Fibroblast of villous mesenchyme (primary cell): ENCODE measurements around the gene CLUH. TPM values are rescaled to one million over a fixed set of nuclear protein-coding genes. Genes with fewer than 3 reads are reported as not detected.

Experiments used
- DNase-seq: peaks from one replicate; pipeline ENCODE4 v3.0.0-alpha.2; 2010; ENCODE audit warnings: low read depth
- H3K4me3 ChIP-seq: 2 replicates; pipeline ENCODE4 v1.5.1; 2011; ENCODE audit warnings: low read depth, mild to moderate bottlenecking, low read length
- CTCF ChIP-seq: IDR thresholded peaks from 2 replicates; pipeline ENCODE4 v1.5.1; 2012; ENCODE audit warnings: low read depth, mild to moderate bottlenecking, low read length; ENCODE audit not compliant: insufficient read depth
- total RNA-seq: library from RNA; depleted of rRNA; stranded (reverse); fragments of >200 nt; gene quantifications from 2 replicates; pipeline ENCODE4 v1.2.3, GENCODE V29; 2012

CLUH gene
- total RNA-seq, 1 donor: 42.7 TPM

DNA sequence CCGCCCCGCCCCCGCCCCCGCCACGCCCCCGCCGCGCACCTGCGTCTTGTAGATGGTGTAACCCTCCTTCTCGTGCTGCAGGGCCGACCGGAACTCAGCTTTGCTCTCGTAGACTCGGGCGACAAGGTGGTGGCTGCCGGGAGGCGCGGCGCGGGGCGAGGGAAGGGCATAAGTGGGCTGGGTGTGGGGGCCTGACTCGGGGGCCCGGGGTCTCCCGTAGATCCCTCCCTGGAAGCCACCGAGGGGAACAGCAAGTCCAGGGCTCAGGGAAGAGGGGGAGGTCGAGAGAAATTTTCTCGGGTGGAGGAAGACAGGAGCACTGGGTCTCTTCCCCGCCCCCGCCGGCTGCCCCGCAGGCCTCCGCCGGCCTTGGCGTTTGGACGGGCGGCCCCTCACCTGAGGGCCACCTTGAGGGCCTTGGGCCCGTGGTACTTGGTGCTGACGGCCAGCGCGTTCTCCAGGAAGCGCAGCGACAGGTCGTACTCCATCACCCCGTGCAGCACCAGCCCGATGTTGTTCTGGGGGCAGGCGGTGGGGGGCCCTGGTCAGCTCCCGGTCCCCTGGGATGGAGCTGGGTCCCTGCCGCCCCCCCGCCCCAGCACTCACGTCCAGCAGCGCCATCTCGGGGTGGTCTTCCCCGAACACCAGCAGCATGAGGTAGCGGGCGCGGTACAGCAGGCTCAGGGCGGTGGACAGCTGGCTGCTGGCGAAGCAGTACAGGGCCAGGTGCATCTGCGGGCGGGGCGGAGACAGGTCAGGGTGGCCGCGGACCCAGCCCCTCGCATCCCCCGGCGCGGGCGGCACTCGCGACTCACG lies 19.4 kb downstream of the CLUH start:
- DNase-seq: no peak
- no peak overlapping the region for H3K4me3 ChIP-seq
- no peak for TF ChIP-seq CTCF

GRCh38 chr17:2691069-2691871 lies 20.3 kb downstream of the CLUH start:
- no peak overlapping the region for H3K4me3 ChIP-seq
- no peak for TF ChIP-seq CTCF
- DNase-seq: no peak

DNA sequence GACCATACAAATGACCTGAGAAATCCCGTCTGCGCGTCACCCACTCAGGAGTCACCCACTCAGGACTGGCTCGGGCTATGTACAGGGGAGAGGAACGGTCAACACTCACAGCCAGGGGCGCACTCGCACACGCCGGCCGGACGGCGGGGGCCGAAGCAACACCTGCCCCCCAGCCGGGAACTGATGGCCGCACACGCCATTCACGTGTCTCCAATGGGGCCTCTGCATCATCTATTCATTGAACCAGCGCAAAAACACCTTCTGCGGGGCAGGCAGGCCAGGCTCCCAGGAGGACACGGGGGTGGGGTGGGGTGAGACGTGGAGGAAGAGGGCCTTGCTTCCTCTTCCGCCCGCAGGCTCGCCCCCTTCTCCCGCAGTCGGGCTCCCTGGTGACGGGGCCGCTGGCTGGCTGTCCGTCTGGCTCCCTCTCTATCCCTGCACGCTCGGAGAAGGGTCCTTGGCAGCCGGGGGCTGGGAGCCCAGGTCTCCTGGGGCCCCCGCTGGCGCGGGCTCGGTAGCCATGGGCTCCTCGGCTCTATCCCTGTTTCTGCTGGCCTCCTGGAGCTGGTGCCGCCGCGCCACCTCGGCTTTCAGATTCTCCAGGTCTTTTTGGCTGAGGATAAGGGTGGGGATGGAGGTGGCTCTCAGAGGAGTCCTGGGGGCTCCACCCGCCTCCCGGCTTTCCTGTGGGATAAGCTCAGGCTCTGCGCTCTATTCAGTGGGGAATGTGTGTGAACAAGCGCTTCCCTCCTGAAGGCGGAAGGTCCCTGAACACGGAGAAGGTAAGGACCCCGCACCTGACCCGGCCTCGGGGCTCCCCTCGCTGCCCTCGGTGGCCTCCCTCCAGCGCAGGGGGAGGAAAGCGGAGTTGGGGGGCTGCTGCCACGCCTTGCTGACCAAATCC lies 21.1 kb downstream of the CLUH start:
- no peak for TF ChIP-seq CTCF
- no peak overlapping the region for H3K4me3 ChIP-seq
- DNase-seq: no peak

DNA sequence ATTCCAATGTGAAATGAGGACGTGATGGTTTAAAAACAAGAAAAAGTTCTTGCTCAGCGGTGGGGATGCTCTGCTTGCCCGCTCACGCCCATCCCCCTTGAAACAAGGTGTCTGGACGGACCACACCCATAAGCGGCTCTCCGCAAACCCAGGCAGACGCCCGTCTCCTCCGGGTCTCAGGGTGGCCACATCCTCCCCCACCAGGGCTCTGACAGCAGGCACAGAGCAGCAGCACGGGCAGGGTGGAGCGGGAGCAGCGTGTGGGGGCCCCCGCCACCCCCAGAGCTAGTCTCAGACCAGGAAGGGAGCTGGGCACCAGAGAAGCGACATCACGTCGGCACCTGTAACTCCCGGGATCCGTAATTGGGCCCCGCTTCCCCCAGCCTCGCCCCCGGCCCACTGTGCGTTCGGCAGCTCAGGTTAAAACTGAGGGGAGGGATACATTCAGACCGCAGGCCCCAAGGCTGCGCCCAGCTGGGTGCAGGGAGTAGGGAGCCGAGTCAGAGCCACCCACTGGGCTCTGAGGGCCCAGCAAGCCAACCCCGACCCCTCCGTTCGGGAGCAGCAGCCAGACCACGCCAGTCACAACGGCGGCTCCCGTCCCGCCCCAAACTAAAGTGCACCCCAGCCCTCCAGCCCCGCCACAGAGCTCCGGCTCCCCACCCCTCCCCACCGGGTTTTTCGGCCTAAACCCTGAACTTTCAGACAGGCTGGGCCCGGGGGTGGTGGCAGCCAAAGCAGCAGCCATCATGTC lies 22.0 kb downstream of the CLUH start:
- TF ChIP-seq CTCF: no peak
- no peak overlapping the region for H3K4me3 ChIP-seq
- no peak for DNase-seq

GRCh38 chr17:2688351-2689342 lies 22.9 kb downstream of the CLUH start:
- no peak for TF ChIP-seq CTCF
- no peak overlapping the region for H3K4me3 ChIP-seq
- DNase-seq: no peak
